ENCODE measurements around the gene TOP2B. TPM values are rescaled to one million over a fixed set of nuclear protein-coding genes. Genes with fewer than 3 reads are reported as not detected.

Gene TOP2B
- total RNA-seq, 1 donor from 2014 or later: 147 TPM

- intact Hi-C loops (cut with micrococcal nuclease): no loop called here
- no peak for DNase-seq
- no peak overlapping the region for H3K27ac Mint-ChIP-seq
- peaks cover 1% of the 10 kb centered on the region for H3K27me3 Mint-ChIP-seq
- no peaks in the 10 kb centered on the region for H3K9me3 Mint-ChIP-seq
- no peaks in the 10 kb centered on the region for H3K4me1 Mint-ChIP-seq
- no peak overlapping the region for H3K4me3 Mint-ChIP-seq
- no peaks in the 10 kb centered on the region for H3K36me3 Mint-ChIP-seq (ENCODE audit: low read depth)
These were observed 86.6 kb downstream of the TOP2B start for GRCh38 chr3:25578059-25578458.

DNA sequence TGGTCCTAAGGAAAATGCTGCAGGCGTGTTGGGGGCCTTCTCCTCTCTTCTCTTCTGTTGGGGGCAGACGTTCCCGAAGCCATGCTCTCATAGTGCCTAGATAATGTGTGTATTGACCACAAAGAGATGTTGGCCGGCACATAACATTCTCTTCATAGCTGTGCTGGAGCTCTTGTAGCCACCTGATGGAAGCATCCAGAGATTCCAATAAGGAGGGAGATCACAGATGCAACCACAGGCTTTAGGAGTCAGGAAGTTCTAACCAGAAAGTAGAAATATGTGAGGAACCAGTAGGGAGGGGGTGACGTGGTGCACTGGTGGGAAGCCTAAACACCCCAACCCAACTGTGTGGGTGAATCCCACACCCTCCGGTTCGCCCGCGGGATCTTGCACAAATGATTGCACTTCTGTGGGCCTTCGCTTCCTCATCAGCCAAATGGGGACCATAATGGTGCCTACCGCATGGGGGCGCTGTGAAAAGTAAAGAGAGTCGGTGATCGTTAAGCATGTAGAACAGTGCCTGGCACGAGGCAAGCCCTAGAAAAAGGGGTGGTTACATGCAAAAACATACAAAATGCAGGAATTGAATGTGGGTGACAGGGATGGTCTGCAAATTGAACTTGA, 87.8 kb downstream of the TOP2B start:
- Mint-ChIP-seq H3K27ac (no peak overlapping the region), H3K4me1 (no peaks in the 10 kb centered on the region), H3K9me3 (no peaks in the 10 kb centered on the region), H3K36me3 (ENCODE audit: low read depth) (no peaks in the 10 kb centered on the region), H3K27me3 (peaks cover 1% of the 10 kb centered on the region), H3K4me3 (no peak overlapping the region)
- intact Hi-C loops (cut with micrococcal nuclease): no loop called here
- DNase-seq: no peak

- no peak for DNase-seq
- Mint-ChIP-seq H3K9me3 (no peaks in the 10 kb centered on the region), H3K4me3 (no peak overlapping the region), H3K27me3 (peaks cover 1% of the 10 kb centered on the region), H3K36me3 (ENCODE audit: low read depth) (no peaks in the 10 kb centered on the region), H3K4me1 (no peaks in the 10 kb centered on the region), H3K27ac (no peak overlapping the region)
- intact Hi-C loops (cut with micrococcal nuclease): no loop called here
These were observed 88.6 kb downstream of the TOP2B start for GRCh38 chr3:25576146-25576545.

- Mint-ChIP-seq H3K27me3 (peaks cover 1% of the 10 kb centered on the region), H3K4me3 (no peak overlapping the region), H3K9me3 (no peaks in the 10 kb centered on the region), H3K36me3 (ENCODE audit: low read depth) (no peaks in the 10 kb centered on the region), H3K27ac (no peak overlapping the region), H3K4me1 (no peaks in the 10 kb centered on the region)
- intact Hi-C loops (cut with micrococcal nuclease): no loop called here
- no peak for DNase-seq
These were observed 89.7 kb downstream of the TOP2B start for GRCh38 chr3:25575001-25575400.

GRCh38 chr3:25574172-25574765, 90.4 kb downstream of the TOP2B start:
- DNase-seq: no peak
- H3K27me3 Mint-ChIP-seq: peaks cover 1% of the 10 kb centered on the region
- no peaks in the 10 kb centered on the region for H3K36me3 Mint-ChIP-seq (ENCODE audit: low read depth)
- no peaks in the 10 kb centered on the region for H3K9me3 Mint-ChIP-seq
- no peak overlapping the region for H3K27ac Mint-ChIP-seq
- intact Hi-C loops (cut with micrococcal nuclease): no loop called here
- no peak overlapping the region for H3K4me3 Mint-ChIP-seq
- no peaks in the 10 kb centered on the region for H3K4me1 Mint-ChIP-seq

GRCh38 chr3:25573386-25574171, 91.1 kb downstream of the TOP2B start:
- Mint-ChIP-seq H3K27me3 (peaks cover 1% of the 10 kb centered on the region), H3K27ac (no peak overlapping the region), H3K36me3 (ENCODE audit: low read depth) (no peaks in the 10 kb centered on the region), H3K9me3 (no peaks in the 10 kb centered on the region), H3K4me1 (no peaks in the 10 kb centered on the region), H3K4me3 (no peak overlapping the region)
- intact Hi-C loops (cut with micrococcal nuclease): no loop called here
- DNase-seq: no peak

GRCh38 chr3:25572919-25573385, 91.8 kb downstream of the TOP2B start:
- intact Hi-C loops (cut with micrococcal nuclease): no loop called here
- no peak for DNase-seq
- H3K9me3 Mint-ChIP-seq: no peaks in the 10 kb centered on the region
- no peaks in the 10 kb centered on the region for H3K36me3 Mint-ChIP-seq (ENCODE audit: low read depth)
- no peak overlapping the region for H3K27ac Mint-ChIP-seq
- H3K27me3 Mint-ChIP-seq: no peaks in the 10 kb centered on the region
- H3K4me1 Mint-ChIP-seq: no peaks in the 10 kb centered on the region
- no peak overlapping the region for H3K4me3 Mint-ChIP-seq

DNA sequence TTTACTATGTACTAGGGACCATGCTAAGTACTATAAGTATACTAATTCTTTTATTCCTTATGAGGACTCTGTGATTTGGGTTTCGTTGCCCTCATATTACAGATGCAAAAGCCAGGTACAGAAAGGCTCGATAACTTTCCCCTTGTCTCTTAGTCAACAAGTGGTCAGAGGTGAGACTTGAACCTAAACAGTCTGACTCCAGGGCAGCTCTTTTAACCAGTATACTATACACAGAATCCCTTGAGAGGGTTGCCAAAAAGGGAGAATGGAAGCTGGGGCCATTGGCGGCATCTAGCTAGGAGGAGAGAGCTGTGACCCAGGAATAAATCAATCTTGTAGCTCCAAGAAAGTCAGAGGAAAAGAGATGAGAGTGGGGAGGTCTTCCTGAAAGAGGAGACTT, 92.4 kb downstream of the TOP2B start:
- H3K4me1 Mint-ChIP-seq: no peaks in the 10 kb centered on the region
- H3K9me3 Mint-ChIP-seq: no peaks in the 10 kb centered on the region
- H3K27ac Mint-ChIP-seq: no peak overlapping the region
- H3K27me3 Mint-ChIP-seq: no peaks in the 10 kb centered on the region
- H3K4me3 Mint-ChIP-seq: no peak overlapping the region
- H3K36me3 Mint-ChIP-seq (ENCODE audit: low read depth): no peaks in the 10 kb centered on the region
- no peak for DNase-seq
- intact Hi-C loops (cut with micrococcal nuclease): no loop called here

GRCh38 chr3:25571285-25571684, 93.4 kb downstream of the TOP2B start:
- no peak for DNase-seq
- intact Hi-C loops (cut with micrococcal nuclease): no loop called here
- Mint-ChIP-seq H3K9me3 (no peaks in the 10 kb centered on the region), H3K4me1 (no peaks in the 10 kb centered on the region), H3K27ac (no peak overlapping the region), H3K27me3 (no peaks in the 10 kb centered on the region), H3K4me3 (no peak overlapping the region), H3K36me3 (ENCODE audit: low read depth) (no peaks in the 10 kb centered on the region)

DNA sequence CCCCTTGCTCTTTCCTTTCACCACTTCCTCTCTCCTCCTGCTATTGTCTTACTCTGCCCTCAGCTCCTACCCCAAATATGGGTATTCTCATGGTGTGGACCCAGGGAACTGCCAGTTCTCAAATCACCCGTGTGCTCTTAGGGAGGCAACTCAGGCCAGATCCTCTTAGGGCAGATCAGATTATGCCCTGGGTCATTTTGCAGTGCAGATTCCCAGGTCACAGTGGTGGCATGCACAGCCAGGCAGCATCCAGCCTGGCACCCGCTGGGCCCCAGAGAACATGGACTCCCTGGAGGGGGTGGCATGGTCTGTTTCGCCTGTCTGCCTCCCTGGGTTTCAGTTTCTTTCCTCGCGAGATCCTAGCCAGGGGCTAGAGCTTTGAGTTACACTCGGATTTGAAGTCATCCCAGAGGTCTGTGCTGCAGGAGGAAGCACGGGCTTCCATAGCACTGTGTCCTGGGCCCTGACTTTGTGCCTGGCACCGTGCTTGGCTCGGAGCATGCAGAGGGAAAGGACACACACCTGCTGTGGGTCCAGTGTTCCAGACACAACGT, 96.1 kb downstream of the TOP2B start:
- no peaks in the 10 kb centered on the region for H3K9me3 Mint-ChIP-seq
- intact Hi-C loops (cut with micrococcal nuclease): no loop called here
- no peak for DNase-seq
- no peaks in the 10 kb centered on the region for H3K36me3 Mint-ChIP-seq (ENCODE audit: low read depth)
- H3K27me3 Mint-ChIP-seq: no peaks in the 10 kb centered on the region
- no peak overlapping the region for H3K4me3 Mint-ChIP-seq
- no peak overlapping the region for H3K27ac Mint-ChIP-seq
- no peaks in the 10 kb centered on the region for H3K4me1 Mint-ChIP-seq

GRCh38 chr3:25567806-25568524, 96.7 kb downstream of the TOP2B start:
- intact Hi-C loops (cut with micrococcal nuclease): no loop called here
- Mint-ChIP-seq H3K4me3 (no peak overlapping the region), H3K27me3 (peaks cover 4% of the 10 kb centered on the region), H3K9me3 (no peaks in the 10 kb centered on the region), H3K4me1 (no peaks in the 10 kb centered on the region), H3K36me3 (ENCODE audit: low read depth) (no peaks in the 10 kb centered on the region), H3K27ac (no peak overlapping the region)
- no peak for DNase-seq

GRCh38 chr3:25567388-25567787, 97.3 kb downstream of the TOP2B start:
- Mint-ChIP-seq H3K36me3 (ENCODE audit: low read depth) (no peaks in the 10 kb centered on the region), H3K27ac (no peak overlapping the region), H3K27me3 (peaks cover 4% of the 10 kb centered on the region), H3K4me3 (no peak overlapping the region), H3K4me1 (no peaks in the 10 kb centered on the region), H3K9me3 (no peaks in the 10 kb centered on the region)
- DNase-seq: no peak
- intact Hi-C loops (cut with micrococcal nuclease): no loop called here

- no peak overlapping the region for H3K4me3 Mint-ChIP-seq
- H3K27ac Mint-ChIP-seq: no peak overlapping the region
- intact Hi-C loops (cut with micrococcal nuclease): no loop called here
- no peaks in the 10 kb centered on the region for H3K36me3 Mint-ChIP-seq (ENCODE audit: low read depth)
- peaks cover 4% of the 10 kb centered on the region for H3K27me3 Mint-ChIP-seq
- DNase-seq: no peak
- H3K4me1 Mint-ChIP-seq: no peaks in the 10 kb centered on the region
- no peaks in the 10 kb centered on the region for H3K9me3 Mint-ChIP-seq
These were observed 98.3 kb downstream of the TOP2B start for GRCh38 chr3:25566358-25566920.

Measured in activated CD4-positive, alpha-beta T cell treated with anti-CD3 and anti-CD28 coated beads, Interleukin-2, amount 10 ng/mL, durations not matched to agents 24 days and 14 days (primary cell).